H1 (cell line): ENCODE data around the gene PALD1. TPM values are rescaled to one million over a fixed set of nuclear protein-coding genes. Genes with fewer than 3 reads are reported as not detected.

Experiments
- CTCF ChIA-PET: fragments of 300-600 bp; sonication (Branson Sonifier 250); formaldehyde crosslinking; loops from one replicate; lab custom pipeline; 2021; ENCODE audit not compliant: partially characterized antibody; lab: Charles Lee
- POLR2A ChIA-PET: fragments of 300-600 bp; sonication (Branson Sonifier 250); formaldehyde crosslinking; loops from one replicate; lab custom pipeline; 2021; ENCODE audit warnings: inconsistent platforms; ENCODE audit not compliant: partially characterized antibody; lab: Charles Lee
- DNase-seq, 2 experiments: peaks; one replicate each; pipeline versions ENCODE4 v3.0.0 to v3.0.0-alpha.2; 2010 to 2022; ENCODE audit warnings: low spot score in 2 of 2, low read depth in 1 of 2, mixed read lengths in 1 of 2
- FAIRE-seq: peaks from 2 replicates; lab custom pipeline; 2011; peaks lifted over from hg19 to GRCh38; lab: Jason Lieb, UNC
- H2AFZ ChIP-seq: 2 replicates; pipeline ENCODE4 v1.8.1; 2012; ENCODE audit warnings: low read length, inconsistent platforms
- H2AK5ac ChIP-seq: 2 replicates; pipeline ENCODE4 v1.6.1; 2013; ENCODE audit warnings: low read depth, low read length
- H2BK120ac ChIP-seq: replicated peaks from 2 replicates; pipeline ENCODE3; 2013; ENCODE audit warnings: low read depth, low read length, inconsistent platforms
- H2BK12ac ChIP-seq: 2 replicates; pipeline ENCODE4 v1.6.1; 2013; ENCODE audit warnings: low read depth, low read length
- H2BK15ac ChIP-seq: 2 replicates; pipeline ENCODE4 v1.6.1; 2013; ENCODE audit warnings: low read length
- H2BK20ac ChIP-seq: 2 replicates; pipeline ENCODE4 v1.6.1; 2013; ENCODE audit warnings: low read length
- H2BK5ac ChIP-seq: 2 replicates; pipeline ENCODE4 v1.6.1; 2013; ENCODE audit warnings: low read depth, low read length
- H3K14ac ChIP-seq: 2 replicates; pipeline ENCODE4 v1.6.1; 2013; ENCODE audit warnings: inconsistent platforms; ENCODE audit not compliant: insufficient read length
- H3K18ac ChIP-seq: 2 replicates; pipeline ENCODE4 v1.6.1; 2013; ENCODE audit warnings: low read length; ENCODE audit errors: extremely low read depth
- H3K23ac ChIP-seq: 2 replicates; pipeline ENCODE4 v1.6.1; 2013; ENCODE audit warnings: inconsistent platforms; ENCODE audit not compliant: insufficient read length
- H3K23me2 ChIP-seq: 2 replicates; pipeline ENCODE4 v1.6.1; 2013; ENCODE audit warnings: low read depth, low read length
- H3K27ac ChIP-seq: 2 replicates; pipeline ENCODE4 v1.6.1; 2011; ENCODE audit warnings: low read depth, low read length, inconsistent platforms
- H3K27me3 ChIP-seq, 4 experiments: replicated peaks in 1 of 4; 1 replicate in 1 of 4; 2 replicates in 3 of 4; pipeline versions ENCODE4 v1.6.1 to v1.8.1; 2011 to 2013; ENCODE audit warnings: low read length in 3 of 4, mild to moderate bottlenecking in 3 of 4, inconsistent platforms in 2 of 4, mixed read lengths in 2 of 4, moderate library complexity in 1 of 4; ENCODE audit not compliant: control insufficient read depth in 3 of 4, insufficient read depth in 3 of 4; ENCODE audit errors: extremely low read depth in 1 of 4
- H3K36me3 ChIP-seq, 4 experiments: 2 replicates each; pipeline versions ENCODE4 v1.6.1 to v1.8.1; 2011 to 2013; ENCODE audit warnings: mild to moderate bottlenecking in 4 of 4, low read length in 3 of 4, moderate library complexity in 2 of 4, control low read depth in 1 of 4, inconsistent platforms in 1 of 4; ENCODE audit not compliant: insufficient read depth in 4 of 4, control insufficient read depth in 2 of 4
- H3K4ac ChIP-seq: replicated peaks from 2 replicates; pipeline ENCODE3; 2013; ENCODE audit warnings: low read length, low read depth, mixed read lengths, inconsistent platforms; ENCODE audit not compliant: insufficient read length
- H3K4me1 ChIP-seq, 4 experiments: replicated peaks in 1 of 4; 1 replicate in 1 of 4; 2 replicates in 3 of 4; pipeline versions ENCODE4 v1.6.1 to v1.8.1; 2011 to 2013; ENCODE audit warnings: low read length in 3 of 4, inconsistent platforms in 2 of 4, mixed read lengths in 1 of 4; ENCODE audit not compliant: insufficient read depth in 4 of 4, control insufficient read depth in 3 of 4
- H3K4me2 ChIP-seq, 2 experiments: 2 replicates each; pipeline versions ENCODE4 v1.6.1 to v1.8.1; 2011 to 2013; ENCODE audit warnings: low read depth in 2 of 2, low read length in 2 of 2, control low read depth in 1 of 2, inconsistent platforms in 1 of 2, mild to moderate bottlenecking in 1 of 2; ENCODE audit not compliant: insufficient read depth in 1 of 2
- H3K4me3 ChIP-seq, 4 experiments: fragments of 200-600, 300-600 bp in 1 of 4; sonication (generic), shearing (Covaris generic), sonication (Bioruptor Twin) in 1 of 4; 2 replicates each; pipeline versions ENCODE4 v1.5.1 to v1.8.1; 2011 to 2016; ENCODE audit warnings: low read length in 4 of 4, low read depth in 3 of 4, control low read depth in 2 of 4, inconsistent platforms in 2 of 4, mild to moderate bottlenecking in 2 of 4, mixed read lengths in 1 of 4, moderate library complexity in 1 of 4; ENCODE audit not compliant: insufficient read depth in 2 of 4; ENCODE audit errors: extremely low read depth in 1 of 4
- H3K56ac ChIP-seq: replicated peaks from 2 replicates; pipeline ENCODE3; 2013; ENCODE audit warnings: low read depth, mild to moderate bottlenecking, mixed read lengths, low read length, inconsistent platforms; ENCODE audit not compliant: insufficient read length
- H3K79me1 ChIP-seq: 2 replicates; pipeline ENCODE4 v1.6.1; 2013; ENCODE audit warnings: low read depth, low read length, control low read depth
- H3K79me2 ChIP-seq, 2 experiments: 2 replicates each; pipeline versions ENCODE4 v1.6.1 to v1.8.1; 2012 to 2013; ENCODE audit warnings: low read length in 2 of 2, mild to moderate bottlenecking in 2 of 2, inconsistent platforms in 1 of 2; ENCODE audit not compliant: insufficient read depth in 2 of 2, control insufficient read depth in 1 of 2
- H3K9ac ChIP-seq, 4 experiments: replicated peaks in 1 of 4; 1 replicate in 1 of 4; 2 replicates in 3 of 4; pipeline versions ENCODE4 v1.6.1 to v1.8.1; 2011 to 2013; ENCODE audit warnings: low read depth in 3 of 4, low read length in 3 of 4, control low read depth in 2 of 4, mild to moderate bottlenecking in 2 of 4, moderate library complexity in 2 of 4, inconsistent platforms in 1 of 4; ENCODE audit errors: extremely low read depth in 1 of 4
- H3K9me3 ChIP-seq, 2 experiments: 2 replicates each; pipeline versions ENCODE4 v1.6.1 to v1.8.1; 2012 to 2013; ENCODE audit warnings: mild to moderate bottlenecking in 2 of 2, moderate library complexity in 2 of 2, control low read depth in 1 of 2, inconsistent platforms in 1 of 2, low read depth in 1 of 2, low read length in 1 of 2, mixed read lengths in 1 of 2; ENCODE audit not compliant: insufficient read depth in 2 of 2
- H4K20me1 ChIP-seq, 2 experiments: replicated peaks in 1 of 2; 2 replicates each; pipeline versions ENCODE3 to v1.8.1; 2011 to 2013; ENCODE audit warnings: inconsistent platforms in 2 of 2, low read length in 2 of 2, mild to moderate bottlenecking in 1 of 2; ENCODE audit not compliant: insufficient read depth in 2 of 2, control insufficient read depth in 1 of 2
- H4K5ac ChIP-seq: 2 replicates; pipeline ENCODE4 v1.6.1; 2013; ENCODE audit warnings: low read length, low read depth, mixed read lengths, inconsistent platforms; ENCODE audit not compliant: insufficient read length
- H4K8ac ChIP-seq: 2 replicates; pipeline ENCODE4 v1.8.0; 2013; ENCODE audit warnings: mild to moderate bottlenecking, moderate library complexity, low read length, inconsistent platforms; ENCODE audit not compliant: insufficient read depth; ENCODE audit errors: extremely low read depth
- H4K91ac ChIP-seq: replicated peaks from 2 replicates; pipeline ENCODE3; 2013; ENCODE audit warnings: low read length, mixed read lengths, inconsistent platforms; ENCODE audit not compliant: insufficient read length
- CHD2 ChIP-seq: IDR thresholded peaks from 2 replicates; pipeline ENCODE4 v1.6.1; 2012; ENCODE audit warnings: low read length, improper control_type of control experiment
- CTCF ChIP-seq, 3 experiments: IDR thresholded peaks; 1 replicate in 2 of 3; 2 replicates in 1 of 3; pipeline versions ENCODE4 v1.5.1 to v1.6.1; 2011; ENCODE audit warnings: low read length in 3 of 3, mild to moderate bottlenecking in 3 of 3, inconsistent platforms in 2 of 3, low read depth in 1 of 3, moderate library complexity in 1 of 3; ENCODE audit not compliant: insufficient read depth in 1 of 3; ENCODE audit errors: control extremely low read depth in 1 of 3
- JUND ChIP-seq: IDR thresholded peaks from 2 replicates; pipeline ENCODE4 v1.6.1; 2011; ENCODE audit warnings: mild to moderate bottlenecking, improper control_type of control experiment, low read length
- KDM4A ChIP-seq: IDR thresholded peaks from one replicate; pipeline ENCODE4 v1.7.1; 2012; ENCODE audit warnings: low read depth, mild to moderate bottlenecking, moderate library complexity, low read length, inconsistent platforms; ENCODE audit not compliant: severe bottlenecking
- MAFK ChIP-seq: IDR thresholded peaks from 2 replicates; pipeline ENCODE4 v1.6.1; 2012; ENCODE audit warnings: low read depth, mild to moderate bottlenecking, improper control_type of control experiment, low read length
- MAX ChIP-seq: IDR thresholded peaks from 2 replicates; pipeline ENCODE4 v1.6.1; 2012; ENCODE audit warnings: inconsistent platforms
- NANOG ChIP-seq: IDR thresholded peaks from 2 replicates; pipeline ENCODE4 v1.6.1; 2011; ENCODE audit warnings: low read length, low read depth, mild to moderate bottlenecking, inconsistent platforms; ENCODE audit not compliant: insufficient read depth, poor library complexity, severe bottlenecking
- SIX5 ChIP-seq: IDR thresholded peaks from 2 replicates; pipeline ENCODE4 v1.6.1; 2011; ENCODE audit warnings: mild to moderate bottlenecking, low read depth, low read length
- SP1 ChIP-seq: IDR thresholded peaks from 2 replicates; pipeline ENCODE4 v1.6.1; 2011; ENCODE audit warnings: low read depth, low read length
- TAF1 ChIP-seq: IDR thresholded peaks from 2 replicates; pipeline ENCODE4 v1.6.1; 2011; ENCODE audit warnings: mild to moderate bottlenecking, low read depth, low read length
- WGBS, 2 experiments: shearing (Covaris generic) in 1 of 2; methylation state at CpG; one replicate each; pipeline versions ENCODE4 v1.1.6 to v1.1.7; 2013 to 2015; ENCODE audit warnings: low lambda C conversion rate in 2 of 2, mixed read lengths in 2 of 2, inconsistent platforms in 1 of 2, low coverage in 1 of 2, missing lambda C conversion rate in 1 of 2; ENCODE audit not compliant: insufficient replicate concordance in 2 of 2, insufficient coverage in 1 of 2, insufficient read length in 1 of 2; ENCODE audit errors: extremely low coverage in 1 of 2, missing lambda C conversion rate in 1 of 2; 5-methylcytosine and 5-hydroxymethylcytosine counted together
- polyA plus RNA-seq, 7 experiments: library from polyadenylated mRNA; depleted of rRNA in 3 of 7; stranded (reverse) in 5 of 7; unstranded in 2 of 7; fragments of >200 nt in 5 of 7; fragments of 200-250 nt in 2 of 7; gene quantifications; 1 replicate in 5 of 7; 2 replicates in 1 of 7; 4 replicates in 1 of 7; pipeline versions ENCODE4 v1.2.1 to v1.2.3, GENCODE V29; 2011 to 2013; ENCODE audit warnings: missing spikeins in 2 of 7, mixed read lengths in 2 of 7
- total RNA-seq: library from RNA; stranded (reverse); fragmentation: NEBNext Ultra II Directional; extraction: Animal tissue kit (Norgen Biotek cat#: 25700); gene quantifications from 2 replicates; pipeline ENCODE4 v1.2.1, GENCODE V29; 2021

The PALD1 gene
- total and polyA plus RNA-seq, 2 of the 8 experiments (the other 6 are each of a cell fraction or from before 2014, with no cell fraction given) = 13.3 to 32.8 TPM

- H2BK20ac ChIP-seq = no peak overlapping the region
- H3K56ac ChIP-seq = no peak overlapping the region
- H3K14ac ChIP-seq = no peak overlapping the region
- DNase-seq (no peak), FAIRE-seq (no peak)
- H2BK15ac ChIP-seq = no peak overlapping the region
- H2AFZ ChIP-seq = no peak overlapping the region
- no peak overlapping the region for H3K4me2 ChIP-seq
- peaks cover 3 to 9% (median 6%) of the 10 kb centered on the region in 4 experiments; a peak in 4 of 7 replicates for H3K4me1 ChIP-seq
- H3K4me3 ChIP-seq = no peak overlapping the region
- no peak overlapping the region for H4K8ac ChIP-seq
- H3K27ac ChIP-seq = no peak overlapping the region
- H2BK120ac ChIP-seq = no peak overlapping the region
- H2BK5ac ChIP-seq = no peak overlapping the region
- H3K9me3 ChIP-seq = no peaks in the 10 kb centered on the region
- no peaks in the 10 kb centered on the region for H3K79me1 ChIP-seq
- WGBS, 2 experiments = 92% methylated on average over 27 of the region's 27 CpGs; no CpG with 5 or more reads in 1 of the 2 experiments
- H2BK12ac ChIP-seq = no peak overlapping the region
- H3K23me2 ChIP-seq = peaks cover 6% of the 10 kb centered on the region; the same call in 1 of the 2 replicates
- H3K23ac ChIP-seq = no peak overlapping the region
- H3K36me3 ChIP-seq = peaks cover 0 to 2% (median 0%) of the 10 kb centered on the region in 4 experiments; a peak in 2 of 8 replicates
- H3K79me2 ChIP-seq = no peaks in the 10 kb centered on the region
- H3K9ac ChIP-seq = no peak overlapping the region
- no peaks in the 10 kb centered on the region for H3K27me3 ChIP-seq
- POLR2A ChIA-PET = interaction anchor here (1.2 kb wide), 1 partner anchor 61 kb away, joined by 3 read pairs; no protein-coding TSS in a partner anchor
- peaks cover 3 to 9% of the 10 kb centered on the region in 2 experiments for H4K20me1 ChIP-seq
- H4K5ac ChIP-seq = no peak overlapping the region
- CTCF ChIA-PET = interaction anchor here (0.7 to 26.8 kb wide), 23 partner anchors 9 to 347 kb away, joined by 3 to 908 read pairs (median 4); partner anchors contain the start of gene PALD1
- H3K18ac ChIP-seq = no peak overlapping the region
- H3K4ac ChIP-seq = no peak overlapping the region
- H2AK5ac ChIP-seq = no peak overlapping the region
- no peak overlapping the region for H4K91ac ChIP-seq
- no peak for TF ChIP-seq SP1
- no peak for TF ChIP-seq SIX5
- no peak for TF ChIP-seq NANOG
- no peak for TF ChIP-seq JUND
- TF ChIP-seq CTCF (IDR thresholded peaks at IDR 0.05; ENCODE audit: control extremely low read depth in 1 of 3, insufficient read depth in 1 of 3, low read depth in 1 of 3, low read length in 3 of 3) = no peak
- no peak for TF ChIP-seq KDM4A
- TF ChIP-seq MAFK = no peak
- no peak for TF ChIP-seq MAX
- no peak for TF ChIP-seq CHD2
- TF ChIP-seq TAF1 = no peak
Measured at GRCh38 chr10:70538731-70539338, 60.3 kb downstream of the PALD1 start.
